Measurements from ENCODE around the gene THPO.

THPO gene

DNA sequence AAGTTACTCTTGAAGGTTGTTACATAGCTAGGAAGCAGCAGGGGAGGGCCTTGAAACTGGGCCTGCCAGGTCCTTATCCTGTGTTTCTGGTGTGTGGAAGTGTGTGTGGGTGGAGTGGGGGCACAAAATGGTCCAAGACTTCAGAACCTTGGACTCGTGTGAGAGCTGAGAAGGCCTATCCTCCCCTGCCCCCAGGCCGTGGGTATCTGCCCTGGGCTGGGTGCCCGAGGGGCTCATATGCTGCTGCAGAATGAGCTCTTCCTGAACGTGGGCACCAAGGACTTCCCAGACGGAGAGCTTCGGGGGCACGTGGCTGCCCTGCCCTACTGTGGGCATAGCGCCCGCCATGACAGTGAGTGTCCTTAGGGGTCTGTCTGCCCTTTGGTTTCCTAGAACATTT, 6.3 kb upstream of the THPO start:
- no peak for DNase-seq

DNA sequence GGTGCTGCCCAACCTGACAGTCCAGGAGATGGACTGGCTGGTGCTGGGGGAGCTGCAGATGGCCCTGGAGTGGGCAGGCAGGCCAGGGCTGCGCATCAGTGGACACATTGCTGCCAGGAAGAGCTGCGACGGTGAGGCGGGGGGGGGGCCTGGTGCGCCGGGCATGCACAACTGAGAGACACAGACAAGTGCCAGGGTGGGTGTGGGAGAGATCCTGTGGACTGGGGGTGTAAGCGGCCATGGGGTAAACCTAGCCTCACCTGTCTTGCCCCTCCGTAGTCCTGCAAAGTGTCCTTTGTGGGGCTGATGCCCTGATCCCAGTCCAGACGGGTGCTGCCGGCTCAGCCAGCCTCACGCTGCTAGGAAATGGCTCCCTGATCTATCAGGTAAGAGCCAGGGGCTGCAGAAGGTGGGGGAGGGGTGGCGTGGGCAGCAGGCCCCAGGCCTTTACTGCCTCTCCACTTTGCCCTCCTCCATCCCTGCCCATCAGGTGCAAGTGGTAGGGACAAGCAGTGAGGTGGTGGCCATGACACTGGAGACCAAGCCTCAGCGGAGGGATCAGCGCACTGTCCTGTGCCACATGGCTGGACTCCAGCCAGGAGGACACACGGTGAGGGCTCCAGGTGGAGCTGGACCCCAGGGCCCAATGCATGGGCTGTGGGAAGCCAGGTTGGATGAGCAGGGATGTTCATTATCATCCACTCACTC, 5.2 kb upstream of the THPO start:
- no peak for DNase-seq

DNA sequence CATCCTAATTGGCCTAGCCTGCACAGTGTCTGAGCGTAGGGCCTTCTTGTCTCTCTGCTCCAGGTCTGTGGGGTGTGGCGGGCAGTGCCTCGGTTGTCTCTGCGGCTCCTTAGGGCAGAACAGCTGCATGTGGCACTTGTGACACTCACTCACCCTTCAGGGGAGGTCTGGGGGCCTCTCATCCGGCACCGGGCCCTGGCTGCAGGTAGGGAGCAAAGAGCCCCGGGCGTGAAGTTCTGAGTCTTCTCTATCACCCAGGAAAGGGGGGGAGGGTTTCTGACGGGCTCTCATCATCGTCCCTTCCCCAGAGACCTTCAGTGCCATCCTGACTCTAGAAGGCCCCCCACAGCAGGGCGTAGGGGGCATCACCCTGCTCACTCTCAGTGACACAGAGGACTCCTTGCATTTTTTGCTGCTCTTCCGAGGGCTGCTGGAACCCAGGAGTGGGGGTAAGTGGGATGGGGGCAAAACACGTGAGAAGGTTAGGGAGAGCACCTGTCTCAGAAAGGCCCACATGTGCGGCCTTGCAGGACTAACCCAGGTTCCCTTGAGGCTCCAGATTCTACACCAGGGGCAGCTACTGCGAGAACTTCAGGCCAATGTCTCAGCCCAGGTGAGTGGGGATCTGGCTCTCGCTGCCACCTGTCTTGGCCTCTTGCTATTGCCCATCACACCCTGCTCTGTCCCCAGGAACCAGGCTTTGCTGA, 4.5 kb upstream of the THPO start:
- no peak for DNase-seq

DNA sequence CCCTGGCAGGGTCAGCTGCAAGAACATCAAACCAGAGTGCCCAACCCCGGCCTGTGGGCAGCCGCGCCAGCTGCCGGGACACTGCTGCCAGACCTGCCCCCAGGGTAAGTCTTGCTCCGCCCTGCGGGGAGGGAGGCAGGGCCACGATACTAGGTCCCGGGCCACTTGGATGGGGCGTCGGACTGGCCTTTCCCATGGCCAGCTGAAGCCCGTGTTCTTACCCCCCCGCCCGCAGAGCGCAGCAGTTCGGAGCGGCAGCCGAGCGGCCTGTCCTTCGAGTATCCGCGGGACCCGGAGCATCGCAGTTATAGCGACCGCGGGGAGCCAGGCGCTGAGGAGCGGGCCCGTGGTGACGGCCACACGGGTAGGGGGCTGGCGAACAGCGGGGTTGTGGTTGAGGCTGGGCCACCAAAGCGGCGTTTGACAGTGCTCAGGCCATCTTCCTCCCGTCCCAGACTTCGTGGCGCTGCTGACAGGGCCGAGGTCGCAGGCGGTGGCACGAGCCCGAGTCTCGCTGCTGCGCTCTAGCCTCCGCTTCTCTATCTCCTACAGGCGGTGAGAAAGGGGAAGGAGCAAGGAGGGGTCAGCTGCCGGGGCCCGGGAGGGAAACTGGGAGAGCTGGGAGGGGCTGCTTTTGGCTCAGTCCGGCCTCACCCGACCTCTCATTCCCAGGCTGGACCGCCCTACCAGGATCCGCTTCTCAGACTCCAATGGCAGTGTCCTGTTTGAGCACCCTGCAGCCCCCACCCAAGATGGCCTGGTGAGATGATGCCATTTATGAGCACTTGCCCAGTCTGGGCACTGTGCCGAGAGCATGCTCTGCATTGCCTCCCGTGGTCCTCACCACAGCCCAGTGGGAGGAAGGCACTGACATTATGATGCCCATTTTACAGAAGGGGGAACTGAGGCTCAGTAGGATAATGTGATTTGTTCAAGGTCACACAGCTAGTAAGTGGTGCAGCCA, 3.5 kb upstream of the THPO start:
- DNase-seq, result no peak

DNA sequence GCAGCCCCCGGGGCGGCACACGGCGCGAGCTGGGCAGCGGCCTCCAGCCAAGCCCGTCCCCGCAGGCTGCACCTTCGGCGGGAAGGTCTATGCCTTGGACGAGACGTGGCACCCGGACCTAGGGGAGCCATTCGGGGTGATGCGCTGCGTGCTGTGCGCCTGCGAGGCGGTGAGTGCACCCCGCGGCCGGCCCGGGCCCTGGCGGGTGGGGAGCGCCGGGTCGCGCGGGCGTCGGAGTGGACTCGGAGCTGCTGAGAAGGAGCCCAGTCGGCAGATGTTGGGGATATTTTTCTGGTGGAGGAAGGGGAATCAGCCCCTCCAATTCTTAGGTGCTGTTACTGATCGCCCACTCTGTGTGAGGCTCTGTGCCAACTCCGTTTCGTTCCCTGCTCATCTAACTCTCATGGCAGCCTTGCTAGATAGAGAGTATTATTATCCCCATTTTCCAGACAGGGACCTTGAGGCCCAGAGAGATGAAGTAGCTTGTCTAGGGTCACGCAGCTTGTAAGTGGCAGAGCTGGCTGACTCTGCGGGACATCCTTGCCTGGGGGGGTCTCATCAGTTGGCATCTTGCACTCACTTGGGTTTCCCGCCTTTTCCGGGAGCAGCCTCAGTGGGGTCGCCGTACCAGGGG, 2.7 kb upstream of the THPO start:
- DNase-seq, result peak in 1 of 2 donors; percentile 17

DNA sequence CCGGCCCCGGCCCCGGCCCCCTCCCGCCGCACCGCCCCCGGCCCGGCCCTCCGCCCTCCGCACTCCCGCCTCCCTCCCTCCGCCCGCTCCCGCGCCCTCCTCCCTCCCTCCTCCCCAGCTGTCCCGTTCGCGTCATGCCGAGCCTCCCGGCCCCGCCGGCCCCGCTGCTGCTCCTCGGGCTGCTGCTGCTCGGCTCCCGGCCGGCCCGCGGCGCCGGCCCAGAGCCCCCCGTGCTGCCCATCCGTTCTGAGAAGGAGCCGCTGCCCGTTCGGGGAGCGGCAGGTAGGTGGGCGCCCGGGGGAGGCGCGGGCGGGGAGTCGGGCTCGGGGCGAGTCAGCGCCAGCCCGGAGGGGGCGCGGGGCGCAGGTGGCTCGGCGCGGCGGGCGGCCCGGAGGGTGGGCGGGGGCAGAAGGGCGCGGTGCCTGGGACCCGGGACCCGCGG, 2.2 kb upstream of the THPO start:
- peak in 1 of 2 donors; percentile 25 for DNase-seq

DNA sequence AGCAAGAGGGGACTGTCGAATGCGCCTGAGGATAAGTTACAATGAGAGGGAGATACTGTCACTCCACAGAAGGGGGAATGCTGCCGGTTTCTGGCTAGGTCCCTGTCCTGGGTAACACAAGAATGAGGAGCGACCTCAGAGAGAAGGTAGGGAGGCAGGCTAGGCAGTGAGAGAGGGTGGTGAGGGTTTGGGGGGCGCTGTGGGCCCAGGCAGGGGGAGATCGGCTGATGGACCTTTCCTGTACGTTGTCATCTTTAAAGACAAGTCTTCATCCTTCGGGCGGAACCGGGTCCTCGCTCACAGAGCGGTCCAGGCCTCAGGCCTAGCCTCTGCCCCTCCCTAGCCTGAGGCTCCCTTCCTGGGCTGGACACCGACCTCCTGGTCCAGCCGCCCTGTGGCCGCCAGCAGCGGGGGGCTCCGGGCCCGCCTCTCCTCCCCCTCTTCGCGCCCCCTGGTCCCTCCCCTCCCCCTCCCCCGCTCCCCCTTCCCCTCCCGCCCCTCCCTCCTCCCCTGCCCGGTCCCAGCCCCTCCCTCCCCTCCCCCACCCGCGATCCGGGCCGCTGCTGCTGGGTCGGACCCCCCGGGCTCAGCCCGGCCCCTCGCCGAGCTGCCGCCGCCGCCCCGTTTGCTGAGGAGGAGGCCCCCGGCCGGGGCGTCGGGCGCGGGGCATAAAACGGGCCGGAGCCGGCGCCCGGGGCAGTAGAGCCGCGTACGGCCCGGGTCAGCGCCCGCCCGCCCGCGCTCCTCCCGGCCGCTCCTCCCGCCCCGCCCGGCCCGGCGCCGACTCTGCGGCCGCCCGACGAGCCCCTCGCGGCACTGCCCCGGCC, 1.6 kb upstream of the THPO start, which contains the start of gene CHRD:
Gene CHRD (plus strand): TSS at position 697 of the 827 bp plus-strand sequence. CDS start 265 bp downstream, outside the sequence.
- no peak for DNase-seq

DNA sequence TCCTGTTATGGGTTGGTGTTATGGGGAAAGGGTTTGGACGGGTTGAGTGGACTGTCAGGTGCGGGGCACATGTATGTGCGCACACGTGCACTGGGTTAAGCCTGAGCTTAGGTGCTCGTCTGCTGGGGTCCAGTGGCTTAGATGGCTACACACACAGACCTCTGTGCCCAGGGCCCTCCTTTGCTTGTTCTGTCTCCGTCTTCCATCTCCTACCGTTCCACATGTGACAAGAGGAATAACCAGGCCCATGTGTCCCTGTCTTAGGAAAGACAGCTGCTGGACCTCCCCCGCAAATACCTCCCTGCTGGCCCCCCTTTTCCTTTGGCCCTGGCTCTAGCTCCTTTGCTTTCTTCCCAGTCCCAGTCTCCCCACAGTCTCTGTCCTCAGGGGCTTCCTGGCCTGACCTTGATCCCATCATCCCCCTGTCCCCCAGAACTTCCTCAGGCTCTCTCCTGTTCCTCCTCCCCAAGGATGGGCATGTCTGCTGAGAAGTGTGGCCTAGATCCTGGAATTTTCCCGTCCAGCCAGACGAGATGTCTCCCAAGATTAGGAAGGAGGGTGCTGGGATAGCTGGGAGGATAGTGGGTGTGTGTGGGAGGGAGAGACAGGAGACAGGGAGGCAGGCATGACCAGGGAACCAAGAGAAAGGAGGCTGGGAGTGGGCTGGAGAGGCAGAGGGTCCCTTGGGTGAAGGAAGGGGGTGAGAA, 797 bp upstream of the THPO start:
- DNase-seq, result no peak

DNA sequence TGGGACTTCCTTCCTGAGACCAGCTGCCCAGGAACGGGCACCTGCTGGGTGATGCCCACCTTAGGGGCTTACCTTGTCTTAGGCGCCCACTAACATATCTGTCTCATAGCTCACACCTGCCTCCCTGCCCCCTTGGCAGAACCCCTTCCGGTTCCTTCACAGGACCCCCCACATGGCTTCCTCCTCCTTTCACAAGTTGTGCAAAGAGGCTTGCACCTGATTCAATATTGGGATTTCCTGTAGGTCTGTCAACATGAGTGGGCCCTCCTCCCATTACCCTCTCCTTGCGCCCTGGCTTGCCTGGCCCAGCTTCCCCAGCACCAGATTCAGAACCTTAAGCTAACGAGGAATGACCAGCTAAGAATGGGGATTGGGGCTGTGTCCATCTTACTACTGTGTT, 633 bp downstream of the THPO start:
- DNase-seq, result no peak

DNA sequence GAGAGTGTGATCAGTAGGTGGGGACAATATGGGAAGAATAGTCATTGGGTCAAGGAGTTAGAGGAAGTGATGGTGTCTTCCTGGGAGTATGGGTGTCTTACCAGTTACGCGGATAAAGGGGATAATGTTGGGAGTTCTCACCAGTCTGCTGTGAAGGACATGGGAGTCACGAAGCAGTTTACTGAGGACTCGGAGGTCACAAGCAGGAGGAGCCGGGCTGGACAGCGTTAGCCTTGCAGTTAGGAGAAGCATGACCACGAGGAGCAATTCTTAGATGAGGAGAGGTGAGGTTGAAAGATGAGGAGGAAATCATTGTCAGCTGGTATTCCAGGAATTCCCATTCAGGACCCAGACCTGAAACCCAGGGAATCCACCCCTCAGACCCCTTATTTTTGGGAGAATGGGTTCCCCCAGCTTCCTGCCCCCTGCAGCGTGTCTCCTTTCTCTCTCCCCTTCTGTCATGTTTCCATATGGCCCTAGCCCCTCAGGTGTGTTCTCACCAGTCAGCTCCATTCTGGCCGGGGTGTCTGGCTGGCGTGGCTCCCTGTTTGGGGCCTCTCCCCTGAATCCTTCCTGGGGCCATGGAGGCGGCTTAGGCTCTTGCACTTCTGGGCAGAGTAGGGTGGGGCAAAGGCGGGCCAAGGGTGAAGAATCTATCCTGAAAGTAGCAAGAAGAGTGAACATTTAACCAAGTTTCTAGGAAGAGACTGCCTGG, 2.1 kb downstream of the THPO start:
- no peak for DNase-seq

DNA sequence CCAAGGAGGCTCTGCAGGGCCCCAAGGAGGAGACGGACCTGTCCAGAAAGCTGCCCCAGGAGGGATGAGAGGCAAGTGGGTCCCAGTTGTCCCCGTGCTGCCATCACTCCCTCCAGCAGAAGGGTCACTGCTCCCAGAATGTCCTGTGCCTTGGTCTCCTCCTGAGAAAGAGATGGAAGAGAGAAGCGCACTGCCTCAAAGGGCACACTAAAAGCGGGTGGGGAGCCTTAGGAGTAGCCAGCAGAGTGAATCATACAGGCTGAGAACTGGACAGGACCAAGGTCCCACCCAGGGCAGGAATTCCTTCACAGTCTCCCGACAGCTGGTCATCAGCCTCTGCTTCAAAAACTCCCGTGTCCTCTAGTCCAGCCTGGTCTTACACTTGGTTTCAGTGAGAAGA, 4.6 kb downstream of the THPO start:
- no peak for DNase-seq

DNA sequence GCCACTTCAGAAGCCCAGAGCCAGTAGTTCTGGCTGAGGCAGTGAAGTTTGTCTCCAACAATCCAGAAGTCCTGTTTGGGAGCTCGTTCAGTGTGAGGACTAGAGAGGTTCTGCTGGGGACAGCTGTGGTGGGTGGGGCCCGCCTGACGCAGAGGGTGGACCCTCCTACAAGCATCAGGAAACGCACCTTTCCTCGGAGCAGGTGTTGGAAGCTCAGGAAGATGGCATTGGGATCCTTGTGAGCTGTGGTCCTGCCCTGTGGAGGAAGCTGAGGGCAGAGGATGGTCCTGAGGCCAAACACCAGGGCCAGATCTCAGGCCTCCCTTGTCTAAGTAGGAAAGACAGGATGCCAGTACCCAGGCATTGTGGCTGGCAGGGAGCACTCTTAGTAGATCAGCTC, 5.1 kb downstream of the THPO start:
- DNase-seq, result no peak

DNA sequence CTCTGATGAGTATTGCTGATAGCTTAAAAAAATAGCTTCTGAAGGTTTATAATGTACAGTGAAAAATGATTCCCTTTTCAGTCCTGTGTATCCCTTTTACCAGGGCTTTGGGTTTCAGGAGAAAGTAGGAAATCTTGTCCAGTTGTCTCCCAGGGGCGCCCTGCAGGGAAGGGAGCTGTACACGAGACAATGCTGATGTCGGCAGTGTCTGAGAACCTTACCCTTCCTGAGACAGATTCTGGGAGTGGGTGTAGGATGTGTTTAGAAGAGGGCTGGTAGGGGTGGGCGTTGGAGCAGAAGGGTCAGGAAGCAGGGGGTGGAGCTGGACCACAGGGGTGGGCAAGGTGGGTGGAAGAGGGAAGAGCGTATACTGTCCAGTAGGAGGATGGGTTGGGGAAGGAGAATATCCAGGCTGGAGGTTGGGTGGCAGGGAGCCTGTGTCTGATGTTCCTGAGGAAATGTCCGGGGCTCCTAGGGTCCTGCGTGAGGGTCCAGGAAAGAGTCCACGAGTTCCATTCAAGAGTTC, 5.6 kb downstream of the THPO start:
- DNase-seq, result no peak

DNA sequence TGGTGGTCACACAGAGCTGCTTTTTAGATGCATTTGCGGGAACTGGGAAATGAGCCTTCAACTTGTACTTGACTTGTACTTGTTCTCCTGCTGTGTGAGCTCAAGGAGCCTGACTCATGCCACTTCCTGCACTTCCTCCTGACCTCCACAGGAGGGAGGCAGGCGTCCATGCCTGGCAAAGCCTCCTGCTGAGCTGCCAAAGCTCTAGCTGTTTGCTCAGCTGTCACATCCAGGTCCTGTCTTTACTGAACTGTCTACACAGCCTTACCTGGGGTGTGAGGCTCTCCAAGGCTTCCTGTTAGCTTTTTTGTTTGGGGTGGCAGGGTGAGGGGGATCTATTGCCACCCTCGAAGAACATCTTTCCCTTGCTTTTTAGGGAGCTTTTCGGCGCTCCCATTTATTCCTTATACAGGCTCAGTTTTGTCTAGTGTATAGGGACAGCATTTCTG, 6.4 kb downstream of the THPO start:
- peak; percentile 65 to 66 for DNase-seq

DNA sequence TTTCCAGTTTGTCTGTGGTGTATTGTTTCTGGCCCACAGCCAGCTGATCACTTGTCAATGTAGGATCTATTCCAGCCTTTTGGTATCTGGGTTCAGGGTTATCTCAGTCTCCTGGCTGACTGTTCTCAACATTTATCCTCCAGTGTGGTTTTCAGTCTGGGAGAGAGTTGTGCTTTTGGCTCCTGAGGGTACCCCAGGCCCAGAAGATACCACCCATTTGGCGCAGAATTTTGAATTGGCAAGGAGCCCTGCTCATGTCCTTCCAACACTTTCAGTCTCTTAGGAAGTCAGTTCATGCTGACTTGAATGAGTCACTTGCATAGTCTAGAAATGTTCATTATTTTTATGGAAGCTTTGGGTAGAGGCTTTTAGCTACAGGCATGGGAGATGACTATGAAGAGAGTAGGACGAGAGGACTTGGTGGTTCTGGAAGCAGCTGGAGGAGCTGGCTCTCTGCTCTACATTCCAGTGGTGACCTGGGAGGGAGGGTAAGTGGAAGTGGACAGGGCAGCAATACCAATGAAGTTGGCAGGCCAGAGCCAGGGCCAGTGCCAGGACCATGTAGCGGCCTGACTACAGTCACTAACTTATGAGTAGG, 9.3 kb downstream of the THPO start:
- no peak for DNase-seq

DNA sequence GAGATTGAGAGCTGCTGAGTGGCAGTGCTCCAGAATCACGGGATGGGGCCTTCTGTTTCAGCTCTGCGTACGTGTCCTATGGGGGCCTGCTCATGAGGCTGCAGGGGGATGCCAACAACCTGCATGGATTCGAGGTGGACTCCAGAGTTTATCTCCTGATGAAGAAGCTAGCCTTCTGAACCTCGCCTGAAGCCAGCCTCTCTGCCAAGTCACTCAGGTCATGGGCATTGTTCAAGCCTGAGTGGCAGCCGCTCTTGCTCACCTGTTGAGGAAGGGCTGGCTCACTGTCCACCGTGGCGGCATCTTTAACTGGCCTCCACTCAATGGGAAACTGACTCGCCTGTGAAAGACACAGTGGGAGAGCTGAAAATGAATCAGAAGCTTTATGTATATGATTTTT, 9.9 kb downstream of the THPO start:
- no peak for DNase-seq

DNA sequence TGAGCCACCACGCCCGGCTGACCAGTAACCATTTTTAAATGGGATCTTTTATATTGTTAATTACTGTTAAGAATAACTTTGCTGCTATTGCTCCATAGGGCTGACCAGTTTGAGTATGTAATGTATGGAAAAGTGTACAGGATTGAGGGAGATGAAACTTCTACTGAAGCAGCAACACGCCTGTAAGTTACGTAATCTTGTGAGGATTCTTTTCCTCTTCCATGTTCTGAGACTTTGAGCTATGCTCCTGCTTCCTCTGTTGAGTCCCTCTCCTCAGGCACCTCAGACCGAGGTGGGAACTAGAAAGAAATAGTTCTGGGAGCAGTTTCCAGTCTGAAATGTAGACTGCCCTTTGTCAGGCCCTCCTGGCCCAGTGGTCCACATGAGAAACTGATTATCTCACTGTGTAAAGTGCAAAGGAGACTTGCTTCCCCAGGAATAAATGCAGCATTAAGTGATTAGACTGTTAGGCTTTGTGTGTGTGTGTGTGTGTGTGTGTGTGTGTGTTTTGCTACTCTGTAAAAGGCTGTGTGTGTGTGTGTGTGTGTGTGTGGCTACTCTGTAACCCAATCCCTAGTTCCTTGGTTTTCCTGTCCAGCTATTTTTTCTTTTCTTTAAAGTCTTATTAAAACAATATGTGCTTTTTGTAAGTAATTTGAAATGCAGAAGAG, 11.3 kb downstream of the THPO start:
- DNase-seq, result no peak

DNA sequence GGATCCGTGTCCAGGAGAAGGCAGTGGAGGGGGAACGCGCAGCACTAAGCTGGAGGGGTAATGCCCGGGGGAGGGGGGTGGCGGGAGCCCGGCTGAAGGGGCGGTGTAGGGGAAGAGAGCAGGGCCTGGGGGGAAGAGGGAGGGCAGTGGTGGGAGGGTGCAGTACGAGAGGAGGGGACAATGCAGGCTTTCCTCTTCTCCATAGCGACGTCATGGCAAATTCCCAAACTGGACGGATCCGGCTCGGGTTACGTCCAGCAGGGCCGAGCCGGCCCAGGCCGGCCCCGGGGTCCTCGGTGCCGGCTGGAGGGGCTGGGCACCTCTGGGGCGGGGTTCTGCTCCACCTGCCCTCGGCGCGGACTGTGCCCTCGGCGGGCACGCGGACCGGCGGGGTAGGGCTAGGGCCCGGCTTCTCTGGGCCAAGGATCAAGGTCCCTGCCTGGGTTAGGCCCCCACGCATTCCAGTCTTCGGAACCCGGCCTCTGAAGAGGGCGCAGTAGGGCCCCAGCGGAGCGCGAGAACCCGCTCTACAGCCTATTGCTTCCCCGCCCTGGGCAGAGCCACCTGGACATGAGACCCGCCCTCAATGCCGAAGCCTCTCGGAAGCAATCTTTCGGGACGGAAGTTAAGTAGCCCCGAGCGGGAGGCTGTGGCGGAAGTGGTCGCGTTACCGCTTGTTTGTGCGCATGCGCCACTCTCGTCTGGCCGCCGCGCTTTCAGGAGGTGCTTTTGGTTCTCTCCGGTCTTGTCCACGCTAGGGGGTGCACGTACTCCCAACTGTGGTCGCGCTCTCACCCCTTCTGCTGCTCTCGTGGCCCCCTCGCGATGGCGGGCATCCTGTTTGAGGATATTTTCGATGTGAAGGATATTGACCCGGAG, 15.1 kb downstream of the THPO start:
- peak; percentile 95 to 96 for DNase-seq

Data from CD4-positive, alpha-beta T cell treated with Interferon alpha-2 for 1 hour (primary cell).